H1 (cell line): ENCODE results near the gene SELENOK. TPM values are rescaled to one million over a fixed set of nuclear protein-coding genes. Genes with fewer than 3 reads are reported as not detected.

Source experiments
- CTCF ChIA-PET: fragments of 300-600 bp; sonication (Branson Sonifier 250); formaldehyde crosslinking; loops from one replicate; lab custom pipeline; 2021; ENCODE audit not compliant: partially characterized antibody; lab: Charles Lee
- POLR2A ChIA-PET: fragments of 300-600 bp; sonication (Branson Sonifier 250); formaldehyde crosslinking; loops from one replicate; lab custom pipeline; 2021; ENCODE audit warnings: inconsistent platforms; ENCODE audit not compliant: partially characterized antibody; lab: Charles Lee
- DNase-seq, 2 experiments: peaks; one replicate each; pipeline versions ENCODE4 v3.0.0 to v3.0.0-alpha.2; 2010 to 2022; ENCODE audit warnings: low spot score in 2 of 2, low read depth in 1 of 2, mixed read lengths in 1 of 2
- FAIRE-seq: peaks from 2 replicates; lab custom pipeline; 2011; peaks lifted over from hg19 to GRCh38; lab: Jason Lieb, UNC
- H2AFZ ChIP-seq: 2 replicates; pipeline ENCODE4 v1.8.1; 2012; ENCODE audit warnings: low read length, inconsistent platforms
- H2AK5ac ChIP-seq: 2 replicates; pipeline ENCODE4 v1.6.1; 2013; ENCODE audit warnings: low read depth, low read length
- H2BK120ac ChIP-seq: replicated peaks from 2 replicates; pipeline ENCODE3; 2013; ENCODE audit warnings: low read depth, low read length, inconsistent platforms
- H2BK12ac ChIP-seq: 2 replicates; pipeline ENCODE4 v1.6.1; 2013; ENCODE audit warnings: low read depth, low read length
- H2BK15ac ChIP-seq: 2 replicates; pipeline ENCODE4 v1.6.1; 2013; ENCODE audit warnings: low read length
- H2BK20ac ChIP-seq: 2 replicates; pipeline ENCODE4 v1.6.1; 2013; ENCODE audit warnings: low read length
- H2BK5ac ChIP-seq: 2 replicates; pipeline ENCODE4 v1.6.1; 2013; ENCODE audit warnings: low read depth, low read length
- H3K14ac ChIP-seq: 2 replicates; pipeline ENCODE4 v1.6.1; 2013; ENCODE audit warnings: inconsistent platforms; ENCODE audit not compliant: insufficient read length
- H3K18ac ChIP-seq: 2 replicates; pipeline ENCODE4 v1.6.1; 2013; ENCODE audit warnings: low read length; ENCODE audit errors: extremely low read depth
- H3K23ac ChIP-seq: 2 replicates; pipeline ENCODE4 v1.6.1; 2013; ENCODE audit warnings: inconsistent platforms; ENCODE audit not compliant: insufficient read length
- H3K23me2 ChIP-seq: 2 replicates; pipeline ENCODE4 v1.6.1; 2013; ENCODE audit warnings: low read depth, low read length
- H3K27ac ChIP-seq: 2 replicates; pipeline ENCODE4 v1.6.1; 2011; ENCODE audit warnings: low read depth, low read length, inconsistent platforms
- H3K27me3 ChIP-seq, 4 experiments: replicated peaks in 1 of 4; 1 replicate in 1 of 4; 2 replicates in 3 of 4; pipeline versions ENCODE4 v1.6.1 to v1.8.1; 2011 to 2013; ENCODE audit warnings: low read length in 3 of 4, mild to moderate bottlenecking in 3 of 4, inconsistent platforms in 2 of 4, mixed read lengths in 2 of 4, moderate library complexity in 1 of 4; ENCODE audit not compliant: control insufficient read depth in 3 of 4, insufficient read depth in 3 of 4; ENCODE audit errors: extremely low read depth in 1 of 4
- H3K36me3 ChIP-seq, 4 experiments: 2 replicates each; pipeline versions ENCODE4 v1.6.1 to v1.8.1; 2011 to 2013; ENCODE audit warnings: mild to moderate bottlenecking in 4 of 4, low read length in 3 of 4, moderate library complexity in 2 of 4, control low read depth in 1 of 4, inconsistent platforms in 1 of 4; ENCODE audit not compliant: insufficient read depth in 4 of 4, control insufficient read depth in 2 of 4
- H3K4ac ChIP-seq: replicated peaks from 2 replicates; pipeline ENCODE3; 2013; ENCODE audit warnings: low read length, low read depth, mixed read lengths, inconsistent platforms; ENCODE audit not compliant: insufficient read length
- H3K4me1 ChIP-seq, 4 experiments: replicated peaks in 1 of 4; 1 replicate in 1 of 4; 2 replicates in 3 of 4; pipeline versions ENCODE4 v1.6.1 to v1.8.1; 2011 to 2013; ENCODE audit warnings: low read length in 3 of 4, inconsistent platforms in 2 of 4, mixed read lengths in 1 of 4; ENCODE audit not compliant: insufficient read depth in 4 of 4, control insufficient read depth in 3 of 4
- H3K4me2 ChIP-seq, 2 experiments: 2 replicates each; pipeline versions ENCODE4 v1.6.1 to v1.8.1; 2011 to 2013; ENCODE audit warnings: low read depth in 2 of 2, low read length in 2 of 2, control low read depth in 1 of 2, inconsistent platforms in 1 of 2, mild to moderate bottlenecking in 1 of 2; ENCODE audit not compliant: insufficient read depth in 1 of 2
- H3K4me3 ChIP-seq, 4 experiments: fragments of 200-600, 300-600 bp in 1 of 4; sonication (generic), shearing (Covaris generic), sonication (Bioruptor Twin) in 1 of 4; 2 replicates each; pipeline versions ENCODE4 v1.5.1 to v1.8.1; 2011 to 2016; ENCODE audit warnings: low read length in 4 of 4, low read depth in 3 of 4, control low read depth in 2 of 4, inconsistent platforms in 2 of 4, mild to moderate bottlenecking in 2 of 4, mixed read lengths in 1 of 4, moderate library complexity in 1 of 4; ENCODE audit not compliant: insufficient read depth in 2 of 4; ENCODE audit errors: extremely low read depth in 1 of 4
- H3K56ac ChIP-seq: replicated peaks from 2 replicates; pipeline ENCODE3; 2013; ENCODE audit warnings: low read depth, mild to moderate bottlenecking, mixed read lengths, low read length, inconsistent platforms; ENCODE audit not compliant: insufficient read length
- H3K79me1 ChIP-seq: 2 replicates; pipeline ENCODE4 v1.6.1; 2013; ENCODE audit warnings: low read depth, low read length, control low read depth
- H3K79me2 ChIP-seq, 2 experiments: 2 replicates each; pipeline versions ENCODE4 v1.6.1 to v1.8.1; 2012 to 2013; ENCODE audit warnings: low read length in 2 of 2, mild to moderate bottlenecking in 2 of 2, inconsistent platforms in 1 of 2; ENCODE audit not compliant: insufficient read depth in 2 of 2, control insufficient read depth in 1 of 2
- H3K9ac ChIP-seq, 4 experiments: replicated peaks in 1 of 4; 1 replicate in 1 of 4; 2 replicates in 3 of 4; pipeline versions ENCODE4 v1.6.1 to v1.8.1; 2011 to 2013; ENCODE audit warnings: low read depth in 3 of 4, low read length in 3 of 4, control low read depth in 2 of 4, mild to moderate bottlenecking in 2 of 4, moderate library complexity in 2 of 4, inconsistent platforms in 1 of 4; ENCODE audit errors: extremely low read depth in 1 of 4
- H3K9me3 ChIP-seq, 2 experiments: 2 replicates each; pipeline versions ENCODE4 v1.6.1 to v1.8.1; 2012 to 2013; ENCODE audit warnings: mild to moderate bottlenecking in 2 of 2, moderate library complexity in 2 of 2, control low read depth in 1 of 2, inconsistent platforms in 1 of 2, low read depth in 1 of 2, low read length in 1 of 2, mixed read lengths in 1 of 2; ENCODE audit not compliant: insufficient read depth in 2 of 2
- H4K20me1 ChIP-seq, 2 experiments: replicated peaks in 1 of 2; 2 replicates each; pipeline versions ENCODE3 to v1.8.1; 2011 to 2013; ENCODE audit warnings: inconsistent platforms in 2 of 2, low read length in 2 of 2, mild to moderate bottlenecking in 1 of 2; ENCODE audit not compliant: insufficient read depth in 2 of 2, control insufficient read depth in 1 of 2
- H4K5ac ChIP-seq: 2 replicates; pipeline ENCODE4 v1.6.1; 2013; ENCODE audit warnings: low read length, low read depth, mixed read lengths, inconsistent platforms; ENCODE audit not compliant: insufficient read length
- H4K8ac ChIP-seq: 2 replicates; pipeline ENCODE4 v1.8.0; 2013; ENCODE audit warnings: mild to moderate bottlenecking, moderate library complexity, low read length, inconsistent platforms; ENCODE audit not compliant: insufficient read depth; ENCODE audit errors: extremely low read depth
- H4K91ac ChIP-seq: replicated peaks from 2 replicates; pipeline ENCODE3; 2013; ENCODE audit warnings: low read length, mixed read lengths, inconsistent platforms; ENCODE audit not compliant: insufficient read length
- CHD2 ChIP-seq: IDR thresholded peaks from 2 replicates; pipeline ENCODE4 v1.6.1; 2012; ENCODE audit warnings: low read length, improper control_type of control experiment
- TAF1 ChIP-seq: IDR thresholded peaks from 2 replicates; pipeline ENCODE4 v1.6.1; 2011; ENCODE audit warnings: mild to moderate bottlenecking, low read depth, low read length
- WGBS, 2 experiments: shearing (Covaris generic) in 1 of 2; methylation state at CpG; one replicate each; pipeline versions ENCODE4 v1.1.6 to v1.1.7; 2013 to 2015; ENCODE audit warnings: low lambda C conversion rate in 2 of 2, mixed read lengths in 2 of 2, inconsistent platforms in 1 of 2, low coverage in 1 of 2, missing lambda C conversion rate in 1 of 2; ENCODE audit not compliant: insufficient replicate concordance in 2 of 2, insufficient coverage in 1 of 2, insufficient read length in 1 of 2; ENCODE audit errors: extremely low coverage in 1 of 2, missing lambda C conversion rate in 1 of 2; 5-methylcytosine and 5-hydroxymethylcytosine counted together
- polyA plus RNA-seq, 7 experiments: library from polyadenylated mRNA; depleted of rRNA in 3 of 7; stranded (reverse) in 5 of 7; unstranded in 2 of 7; fragments of >200 nt in 5 of 7; fragments of 200-250 nt in 2 of 7; gene quantifications; 1 replicate in 5 of 7; 2 replicates in 1 of 7; 4 replicates in 1 of 7; pipeline versions ENCODE4 v1.2.1 to v1.2.3, GENCODE V29; 2011 to 2013; ENCODE audit warnings: missing spikeins in 2 of 7, mixed read lengths in 2 of 7
- total RNA-seq: library from RNA; stranded (reverse); fragmentation: NEBNext Ultra II Directional; extraction: Animal tissue kit (Norgen Biotek cat#: 25700); gene quantifications from 2 replicates; pipeline ENCODE4 v1.2.1, GENCODE V29; 2021

The SELENOK gene
- total and polyA plus RNA-seq, 2 of the 8 experiments (the other 6 are each of a cell fraction or from before 2014, with no cell fraction given) = 26.9 to 40.2 TPM

- Histone ChIP-seq H3K4me1 (peaks cover 0 to 4% (median 2%) of the 10 kb centered on the region in 4 experiments; a peak in 3 of 7 replicates), H3K79me2 (peaks cover 0 to 37% of the 10 kb centered on the region in 2 experiments; a peak in 3 of 4 replicates), H3K9ac (peak overlapping the region in 3 of 4 experiments; percentile 2 to 52 (median 38); a peak in 4 of 7 replicates), H4K91ac (no peak overlapping the region), H2BK120ac (no peak overlapping the region), H2BK5ac (no peak overlapping the region), H2BK12ac (no peak overlapping the region), H3K9me3 (no peaks in the 10 kb centered on the region), H3K4me2 (peak overlapping the region; percentile 74 to 86), H3K23me2 (0 out of 2 replicates have a peak, but pooled peaks cover 3% of the 10 kb centered on the region), H4K5ac (no peak overlapping the region), H3K27me3 (peaks cover 0 to 8% (median 1%) of the 10 kb centered on the region in 4 experiments; a peak in 2 of 7 replicates), H2BK15ac (no peak overlapping the region), H3K56ac (no peak overlapping the region), H2AK5ac (no peak overlapping the region), H2BK20ac (no peak overlapping the region), H3K36me3 (peaks cover 0 to 8% (median under 1%) of the 10 kb centered on the region in 4 experiments; a peak in 1 of 8 replicates), H3K27ac (peak overlapping the region; percentile 43; the same call in 1 of the 2 replicates), H3K18ac (no peak overlapping the region), H4K20me1 (peaks cover 0 to 2% of the 10 kb centered on the region in 2 experiments), H3K4ac (no peak overlapping the region), H3K4me3 (peak overlapping the region; percentile 37 to 94 (median 66)), H3K79me1 (no peaks in the 10 kb centered on the region), H3K23ac (no peak overlapping the region), H3K14ac (no peak overlapping the region), H4K8ac (no peak overlapping the region), H2AFZ (peak overlapping the region; percentile 31; the same call in 1 of the 2 replicates)
- no peak for FAIRE-seq
- ChIA-PET POLR2A (interaction anchor here (0.8 to 2.0 kb wide), 3 partner anchors 8 to 39 kb away, joined by 4 to 11 read pairs (median 6); no protein-coding TSS in a partner anchor), CTCF (interaction anchor here (1.4 kb wide), 1 partner anchor 48 kb away, joined by 3 read pairs; no protein-coding TSS in a partner anchor)
- no peak for DNase-seq
- WGBS, 2 experiments = 66% methylated on average over 4 of the region's 4 CpGs; no CpG with 5 or more reads in 1 of the 2 experiments
- TF ChIP-seq TAF1 = no peak
- TF ChIP-seq CHD2 = no peak
These were observed 603 bp upstream of the SELENOK start for GRCh38 chr3:53892286-53892637.
